Activated CD8-positive, alpha-beta memory T cell treated with anti-CD3 and anti-CD28 coated beads, Interleukin-2, amount 50 U/mL, for 48 hours (primary cell): Measurements from ENCODE around the gene AP2S1.
A peak's percentile ranks its signal among the peaks of the same experiment; 100 is the strongest.

ENCODE experiments used
- DNase-seq: peaks from one replicate; pipeline ENCODE4 v3.0.0-alpha.2; 2020

The AP2S1 gene

DNA sequence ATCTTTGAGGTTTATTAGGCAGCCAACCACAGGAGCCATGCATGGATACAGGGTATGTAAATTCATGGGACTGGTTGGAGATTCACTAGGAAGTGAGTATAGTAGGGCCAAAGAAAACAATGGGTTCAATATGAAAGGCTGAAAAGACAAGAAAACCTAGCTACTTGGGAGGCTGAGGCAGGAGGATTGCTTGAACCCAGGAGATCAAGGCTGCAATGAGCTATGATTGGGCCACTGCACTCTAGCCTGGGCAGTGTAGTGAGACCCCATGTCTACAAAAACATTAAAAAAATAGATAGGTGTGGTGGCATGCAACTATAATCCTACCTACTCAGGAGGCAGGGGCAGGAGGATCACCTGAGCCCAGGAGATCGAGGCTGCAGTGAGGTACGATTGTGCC lies 51.9 kb downstream of the AP2S1 start:
- no peak for DNase-seq

DNA sequence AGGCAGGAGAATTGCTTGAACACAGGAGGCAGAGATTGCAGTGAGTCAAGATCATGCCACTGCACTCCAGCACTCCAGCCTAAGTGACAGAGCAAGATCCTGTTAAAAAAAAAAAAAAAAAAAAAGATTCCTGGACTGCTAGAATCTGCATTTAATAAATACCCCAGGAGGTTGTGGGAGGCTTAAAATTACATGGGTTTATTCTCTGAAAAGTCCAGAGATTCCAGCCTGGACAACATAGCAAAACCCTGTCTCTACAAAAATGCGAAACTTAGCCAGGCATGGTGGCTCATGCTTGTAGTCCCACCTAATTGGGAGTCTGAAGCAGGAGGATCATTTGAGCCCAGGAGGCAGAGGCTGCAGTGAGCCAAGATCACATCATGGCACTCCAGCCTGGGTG lies 52.8 kb downstream of the AP2S1 start:
- DNase-seq, result no peak

DNA sequence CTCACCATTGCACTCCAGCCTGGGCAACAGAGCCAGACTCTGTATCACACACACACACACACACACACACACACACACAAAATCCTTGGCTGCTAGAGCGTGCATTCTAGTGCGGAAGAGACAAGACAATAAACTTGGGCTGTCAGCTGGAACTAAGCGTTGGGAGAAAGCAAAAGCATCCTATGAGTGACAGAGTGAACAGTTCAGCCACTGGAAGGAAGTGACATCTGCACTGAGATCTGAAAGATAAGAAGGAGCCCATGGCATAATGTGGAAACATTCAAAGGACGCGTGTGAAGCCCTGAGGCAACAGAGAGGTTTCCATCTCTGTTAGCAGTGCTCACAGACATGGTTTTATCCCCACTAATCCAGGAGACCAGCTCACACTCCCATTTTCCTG lies 58.7 kb downstream of the AP2S1 start:
- no peak for DNase-seq

DNA sequence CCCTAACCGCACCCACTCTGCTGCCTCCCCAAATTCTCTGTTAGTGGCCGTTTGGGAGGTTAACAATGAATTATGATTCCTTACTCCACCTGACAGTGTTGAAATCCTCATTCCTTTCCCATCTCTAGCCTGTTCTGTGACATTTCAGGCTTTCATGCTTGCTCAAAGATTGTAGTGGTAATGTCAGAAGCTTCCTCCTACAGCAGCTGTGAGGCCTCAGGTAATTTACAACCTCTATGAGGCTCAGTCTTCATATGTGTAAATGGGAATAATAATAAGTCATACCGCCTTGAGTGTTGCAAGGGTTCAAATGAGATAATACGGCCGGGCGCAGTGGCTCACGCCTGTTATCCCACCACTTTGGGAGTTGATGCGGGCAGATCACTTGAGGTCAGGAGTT lies 61.3 kb downstream of the AP2S1 start:
- no peak for DNase-seq

DNA sequence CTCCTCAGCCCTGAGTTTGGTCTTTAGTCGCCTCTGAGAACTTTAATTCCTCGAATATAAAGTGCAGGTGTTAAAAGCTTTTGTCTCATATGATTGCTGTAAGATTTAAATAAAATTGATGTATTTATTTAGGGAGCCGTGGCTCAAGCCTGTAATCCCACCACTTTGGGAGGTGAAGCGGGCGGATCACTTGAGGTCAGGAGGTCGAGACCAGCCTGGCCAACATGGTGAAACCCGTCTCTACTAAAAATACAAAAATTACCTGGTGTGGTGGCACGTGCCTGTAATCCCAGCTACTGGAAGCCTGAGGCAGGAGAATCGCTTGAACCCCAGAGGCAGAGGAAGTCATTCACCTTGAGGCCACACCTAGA lies 61.7 kb downstream of the AP2S1 start:
- no peak for DNase-seq

DNA sequence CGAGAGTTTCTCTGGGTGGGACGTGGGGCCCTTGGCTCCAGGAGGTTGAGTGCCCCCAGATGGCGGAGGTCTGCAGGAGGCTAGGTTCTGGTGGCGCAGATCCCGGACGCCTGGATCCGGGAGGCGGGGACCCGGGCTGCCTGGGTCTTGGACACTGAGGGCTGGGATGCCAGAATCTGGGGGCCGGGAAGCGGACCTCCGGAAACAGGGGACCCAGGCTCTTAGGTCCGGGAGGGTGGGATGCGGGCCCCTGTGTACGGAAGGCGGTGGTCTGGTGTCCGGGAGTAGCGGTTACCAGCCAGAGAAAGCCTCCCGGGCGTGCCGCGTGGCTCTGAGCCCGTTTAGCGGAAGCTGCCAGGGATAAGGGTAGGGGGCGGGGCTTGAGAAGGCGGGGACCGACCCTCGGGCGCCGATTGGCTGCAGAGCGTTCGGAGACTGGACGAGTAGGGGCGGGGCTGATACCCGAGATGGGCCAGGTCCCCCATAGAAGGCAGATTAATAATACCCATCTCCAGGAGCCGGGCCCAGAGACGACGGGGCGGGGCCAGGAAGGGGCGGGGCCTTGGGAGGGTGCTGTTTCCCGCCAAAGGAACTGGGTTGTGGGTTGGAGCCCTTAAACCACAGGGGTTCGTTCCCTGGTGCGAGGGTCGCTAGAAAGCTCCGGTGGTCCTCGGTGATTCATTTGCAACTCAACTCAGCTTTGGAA lies 62.2 kb downstream of the AP2S1 start, which contains the start of gene SLC1A5:
Gene SLC1A5 (minus strand): TSS at position 333 of the 706 bp plus-strand sequence. CDS start 629 bp downstream, outside the sequence.
- peak; percentile 99 for DNase-seq
